GM18502 (cell line): Measurements from ENCODE around the gene ZNF540.
"Not testable (repeated sequence)": the region's sequence is repeated elsewhere in the genome, so short reads cannot be mapped to it uniquely, and the experiment has no call there.

Experiments used
- ATAC-seq: cut with Tn5 transposase; IDR thresholded peaks from one replicate; pipeline ENCODE4 v1.9.1; 2021; ENCODE audit warnings: mild to moderate bottlenecking; ENCODE audit not compliant: unreplicated experiment, poor library complexity

ZNF540 gene

DNA sequence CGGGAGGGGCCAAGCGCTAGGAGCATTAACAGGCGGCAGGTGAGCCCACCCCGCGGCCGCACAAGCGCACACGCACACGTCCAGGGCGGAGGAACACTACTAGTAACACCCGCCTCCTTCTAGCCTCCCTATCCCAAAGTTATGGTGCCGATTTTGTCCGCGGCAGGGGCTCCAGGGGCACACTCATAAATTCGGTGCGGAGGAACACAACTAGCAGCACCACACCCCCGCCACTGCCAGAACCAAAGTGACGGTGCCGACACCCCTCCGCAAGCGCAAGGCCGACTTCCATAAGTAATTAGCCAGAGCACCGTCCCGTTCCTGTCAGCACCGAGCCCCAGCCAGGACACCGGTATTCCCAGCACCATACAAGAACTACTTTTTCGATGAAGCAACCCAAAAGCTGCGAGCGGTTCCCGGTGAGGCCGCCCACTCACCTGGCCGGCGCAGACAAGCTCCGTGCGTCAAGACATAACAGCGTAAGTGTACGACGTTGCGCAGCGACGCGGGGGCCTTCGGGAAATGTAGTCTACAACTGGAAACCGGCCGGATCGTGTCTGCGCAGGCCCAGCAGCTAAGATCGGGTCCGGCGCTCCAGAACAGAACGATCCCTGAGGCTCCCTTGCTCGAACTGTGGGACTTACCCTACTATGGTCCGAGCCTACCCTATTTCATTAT lies at the start of gene ZNF540, which contains the start of gene ZNF571:
TSS of gene ZNF540 (plus strand) at position 573 of the 678 bp plus-strand sequence. CDS start 3,572 bp downstream, outside the sequence.
TSS of gene ZNF571 (minus strand) at position 489 of the 678 bp plus-strand sequence. CDS start 8,116 bp downstream, outside the sequence.
- ATAC-seq: peak; percentile 96

DNA sequence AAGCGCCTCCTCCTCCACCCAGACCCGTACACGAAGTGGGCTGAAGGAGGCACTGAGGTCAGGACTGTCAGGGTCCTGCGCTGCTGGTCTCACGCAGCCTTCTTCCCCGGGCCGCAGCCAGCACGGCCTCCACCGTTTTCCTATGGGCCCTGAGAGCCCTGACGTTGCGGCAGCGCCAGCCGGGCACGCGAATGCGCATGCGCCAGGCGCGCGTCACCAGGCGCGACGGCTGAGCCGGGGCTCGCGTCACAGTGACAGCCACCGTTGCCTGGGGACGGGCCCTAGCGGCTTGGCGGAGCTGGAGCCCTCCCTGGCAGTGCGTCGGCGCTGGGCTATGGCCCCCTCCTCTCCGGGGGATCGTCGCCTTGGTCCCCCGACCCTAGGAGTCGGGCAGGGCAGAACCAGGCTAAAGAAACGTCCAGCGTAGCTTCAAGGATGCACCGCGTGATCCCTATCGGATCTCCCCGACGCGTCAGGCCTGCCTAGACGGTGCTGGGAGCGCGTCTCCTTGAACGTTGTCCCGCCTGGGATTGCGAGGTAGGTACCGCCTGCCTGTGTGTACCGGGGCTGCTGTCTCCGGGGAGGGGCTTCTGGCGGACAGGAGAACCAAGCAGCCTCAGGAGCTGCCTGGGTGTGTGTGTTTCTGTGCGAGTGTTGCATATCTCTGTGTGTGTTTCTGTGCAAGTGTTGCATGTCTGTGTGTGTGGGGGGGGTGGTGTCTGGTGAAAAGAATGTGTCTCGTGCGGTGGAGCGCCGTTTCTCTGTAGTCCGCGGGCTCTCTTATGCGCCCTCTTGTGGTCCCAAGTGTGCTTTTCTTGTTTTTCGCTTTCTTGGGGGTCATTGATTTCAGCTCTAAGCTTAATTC lies 43.3 kb upstream of the ZNF540 start:
- no peak for ATAC-seq

DNA sequence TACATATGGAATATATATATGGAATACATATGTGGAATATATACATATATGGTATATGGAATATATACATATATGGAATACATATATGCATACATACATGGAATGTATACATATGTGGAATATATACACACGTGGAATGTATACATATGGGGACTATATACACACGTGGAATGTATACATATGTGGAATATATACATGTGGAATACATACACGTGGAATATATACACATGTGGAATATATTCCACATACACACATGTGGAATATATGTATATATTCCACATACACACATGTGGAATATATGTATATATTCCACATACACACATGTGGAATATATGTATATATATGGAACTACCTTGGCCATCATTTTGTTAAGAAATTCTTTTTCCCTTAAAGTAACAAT lies 31.2 kb upstream of the ZNF540 start:
- no peak for ATAC-seq

DNA sequence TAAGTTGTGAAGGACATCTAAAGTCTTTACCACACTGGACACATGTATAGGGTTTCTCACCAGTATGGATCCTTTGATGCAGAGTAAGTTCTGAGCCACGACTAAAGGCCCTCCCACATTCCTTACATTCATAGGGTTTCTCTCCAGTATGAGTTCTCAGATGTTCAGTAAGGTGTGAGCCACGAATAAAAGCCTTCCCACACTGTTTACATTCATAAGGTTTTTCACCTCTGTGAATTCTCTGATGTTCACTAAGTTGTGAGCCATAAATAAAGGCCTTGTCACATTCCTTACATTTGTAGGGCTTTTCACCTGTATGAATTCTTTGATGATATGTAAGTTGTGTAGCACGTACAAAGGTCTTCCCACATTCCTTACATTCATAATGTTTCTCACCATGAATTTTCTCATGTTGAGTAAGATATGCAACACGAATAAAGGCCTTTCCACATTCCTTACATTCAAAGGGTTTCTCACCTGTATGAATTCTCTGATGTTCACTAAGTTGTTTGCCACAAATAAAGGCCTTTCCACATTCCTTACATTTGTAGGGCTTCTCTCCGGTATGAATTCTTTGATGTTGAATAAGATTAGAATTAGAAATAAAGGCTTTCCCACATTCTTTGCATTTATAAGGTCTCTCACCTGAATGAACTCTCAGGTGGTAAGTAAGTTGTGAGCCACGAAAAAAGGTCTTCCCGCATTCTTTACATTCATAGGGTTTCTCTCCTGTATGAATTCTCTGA lies 29.9 kb upstream of the ZNF540 start:
- no peak for ATAC-seq

DNA sequence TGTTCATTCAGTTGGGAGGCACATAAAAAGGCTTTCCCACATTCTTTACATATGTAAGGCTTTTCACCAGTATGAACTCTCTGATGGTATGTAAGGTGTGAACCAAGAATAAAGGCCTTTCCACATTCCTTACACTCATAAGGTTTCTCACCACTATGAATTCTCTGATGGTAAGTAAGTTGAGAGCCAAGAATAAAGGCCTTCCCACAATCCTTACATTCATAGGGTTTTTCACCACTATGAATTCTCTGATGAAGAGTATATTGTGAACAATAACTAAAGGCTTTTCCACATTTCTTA lies 29.4 kb upstream of the ZNF540 start:
- no peak for ATAC-seq

DNA sequence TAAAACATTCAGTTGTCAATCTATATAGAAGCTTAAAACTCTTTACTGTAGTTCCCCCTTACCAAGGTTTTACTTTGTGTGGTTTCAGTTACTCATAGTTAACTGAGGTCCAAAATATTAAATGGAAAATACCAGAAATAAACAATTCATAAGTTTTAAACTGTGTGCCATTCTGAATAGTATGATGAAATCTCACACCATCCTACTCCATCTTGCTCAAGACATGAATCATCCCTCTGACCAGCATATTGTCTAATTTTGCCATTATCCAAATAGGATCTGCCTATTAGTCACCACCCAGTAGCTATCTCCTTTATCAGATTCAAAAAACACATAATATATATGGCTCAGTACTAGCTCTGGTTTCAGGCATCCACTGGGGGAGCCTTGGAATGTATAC lies 22.5 kb upstream of the ZNF540 start:
- no peak for ATAC-seq

DNA sequence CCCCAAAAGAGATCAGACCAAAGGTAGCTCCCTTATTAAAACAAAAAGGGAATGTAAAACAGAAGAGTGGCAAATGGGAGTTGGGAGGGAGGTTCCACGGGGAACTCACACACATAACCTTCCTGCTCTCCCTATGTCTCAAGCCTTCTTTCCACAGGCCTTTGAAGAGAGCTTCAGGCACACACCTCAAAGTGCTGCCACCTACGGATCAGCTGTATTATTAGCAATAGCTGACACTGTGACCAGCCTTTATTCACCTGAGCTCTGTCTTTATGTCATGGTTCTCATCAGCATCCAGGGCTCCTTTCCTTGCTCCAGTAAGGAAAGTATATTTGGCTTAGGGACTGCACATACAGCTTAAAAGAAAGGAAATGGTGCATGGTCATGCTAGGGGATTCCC lies 11.3 kb upstream of the ZNF540 start:
- ATAC-seq: no peak

DNA sequence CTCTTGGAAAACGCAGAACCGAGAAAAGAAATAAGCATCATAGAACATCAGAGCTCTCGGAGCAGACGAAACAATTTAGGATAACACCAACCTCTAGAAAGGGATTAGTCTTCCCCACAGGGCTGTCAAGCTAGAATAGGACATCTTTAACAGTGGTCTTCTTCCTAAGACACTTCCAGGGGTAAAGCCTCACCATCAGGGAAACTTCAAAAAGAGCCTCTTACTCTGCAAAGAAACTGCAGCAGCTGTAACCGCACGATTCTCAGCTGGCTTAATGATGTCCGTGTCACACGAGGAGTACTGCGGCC lies 726 bp upstream of the ZNF540 start:
- no peak for ATAC-seq

DNA sequence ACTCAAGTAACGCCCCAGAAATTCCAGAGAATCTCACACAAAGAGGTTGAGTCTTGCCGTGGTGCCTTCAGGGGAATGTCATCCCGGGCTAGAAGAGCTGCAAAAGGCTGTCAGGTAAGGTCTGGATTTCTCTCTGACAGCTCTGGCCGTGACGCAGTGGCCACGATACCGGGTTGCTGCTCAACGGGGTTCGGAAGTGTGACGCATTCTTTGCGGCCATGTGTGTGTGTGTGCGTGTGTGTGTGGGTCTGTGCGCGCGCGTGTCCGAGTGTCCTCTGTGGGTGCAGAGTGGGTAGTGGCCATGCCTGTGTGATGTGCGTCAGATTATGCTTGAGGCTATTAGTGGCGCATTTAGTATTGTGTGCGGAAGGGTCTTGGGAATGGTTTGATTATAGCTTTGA lies 306 bp downstream of the ZNF540 start:
- peak; percentile 45 for ATAC-seq

DNA sequence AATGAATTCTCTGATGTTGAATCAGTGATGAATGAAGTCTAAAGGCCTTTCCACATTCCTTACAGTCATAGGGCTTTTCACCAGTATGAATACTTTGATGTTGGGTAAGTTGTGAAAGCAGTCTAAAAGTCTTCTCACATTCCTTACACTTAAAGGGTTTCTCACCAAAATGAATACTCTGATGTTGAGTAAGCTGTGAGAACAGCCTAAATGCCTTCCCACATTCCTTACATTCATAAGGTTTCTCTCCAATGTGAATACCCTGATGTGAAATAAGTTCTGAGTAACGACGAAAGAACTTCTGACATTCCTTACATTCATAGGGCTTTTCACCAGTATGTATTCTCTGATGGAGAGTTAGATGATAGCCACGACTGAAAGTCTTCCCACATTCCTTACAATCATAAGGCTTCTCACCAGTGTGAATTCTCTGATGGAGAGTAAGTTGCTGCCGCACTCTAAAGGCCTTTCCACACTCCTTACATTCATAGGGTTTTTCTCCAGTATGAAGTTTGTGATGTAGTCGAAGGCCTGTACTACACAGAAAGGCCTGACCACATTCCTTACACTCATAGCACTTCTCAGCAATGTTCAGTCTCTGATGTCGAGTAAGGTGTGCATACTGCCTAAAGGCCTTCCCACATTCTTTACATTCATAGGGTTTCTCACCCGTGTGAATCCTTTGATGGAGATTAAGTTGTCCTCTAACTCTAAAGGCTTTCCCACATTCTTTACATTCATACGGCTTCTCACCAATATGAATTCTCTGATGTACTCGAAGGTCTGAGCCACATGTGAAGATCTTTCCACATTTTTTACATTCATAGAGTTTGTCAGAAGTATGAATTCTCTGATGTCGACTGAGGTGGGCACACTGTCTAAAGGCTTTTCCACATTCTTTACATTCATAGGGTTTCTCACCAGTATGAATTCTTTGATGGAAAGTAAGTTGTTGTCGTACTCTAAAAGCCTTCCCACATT lies 40.7 kb downstream of the ZNF540 start:
- ATAC-seq: no peak

DNA sequence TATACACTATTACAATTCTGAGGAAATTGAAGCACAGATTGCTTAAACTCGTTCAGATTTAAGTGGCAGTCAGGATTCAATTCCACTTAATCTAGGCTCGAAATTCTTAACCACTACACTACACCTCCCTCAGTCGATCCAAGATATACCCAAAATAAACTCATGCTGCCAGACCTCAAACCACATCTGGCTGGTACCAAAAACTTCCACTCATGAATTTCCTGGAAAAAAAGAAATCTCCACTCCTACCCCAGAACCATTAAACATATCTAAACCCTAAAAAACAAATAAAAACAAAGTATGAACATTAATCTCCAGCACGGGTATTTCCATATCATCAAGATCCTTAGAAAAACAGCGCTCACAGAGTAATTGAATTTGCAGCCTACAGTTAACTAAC lies 59.4 kb downstream of the ZNF540 start:
- ATAC-seq: no peak

DNA sequence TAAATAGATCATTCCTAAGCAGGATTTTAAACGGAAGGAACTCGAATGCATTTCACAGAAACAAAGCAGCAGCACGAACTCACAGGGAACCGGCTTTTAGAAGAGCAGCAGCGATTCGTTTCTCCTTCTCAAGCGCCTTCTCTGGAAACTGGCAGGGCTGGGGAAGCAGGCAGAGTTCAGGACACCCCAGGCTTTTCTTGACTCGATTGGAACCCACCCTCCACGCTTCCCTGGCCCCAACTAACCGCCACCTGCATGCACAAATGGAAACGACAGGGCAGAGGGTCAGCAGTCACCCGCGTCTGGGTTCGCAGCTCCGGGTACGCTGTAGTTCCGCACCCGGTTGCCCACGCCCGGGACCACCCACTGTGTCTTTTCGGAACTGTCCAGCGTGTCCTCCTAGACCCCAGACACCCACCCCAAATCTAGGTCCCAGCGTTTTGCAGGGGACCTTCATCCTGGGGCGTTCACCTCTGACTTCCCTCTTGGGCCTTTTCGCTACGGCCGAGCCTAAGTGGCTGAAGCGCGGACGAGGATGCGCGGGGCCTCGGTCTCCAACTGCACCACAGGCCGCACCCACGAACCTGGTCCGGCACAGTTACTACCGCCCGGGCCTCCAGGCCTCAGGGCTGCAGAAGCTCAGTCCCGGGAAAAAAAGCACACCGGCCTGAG lies 60.1 kb downstream of the ZNF540 start:
- peak; percentile 39 for ATAC-seq

DNA sequence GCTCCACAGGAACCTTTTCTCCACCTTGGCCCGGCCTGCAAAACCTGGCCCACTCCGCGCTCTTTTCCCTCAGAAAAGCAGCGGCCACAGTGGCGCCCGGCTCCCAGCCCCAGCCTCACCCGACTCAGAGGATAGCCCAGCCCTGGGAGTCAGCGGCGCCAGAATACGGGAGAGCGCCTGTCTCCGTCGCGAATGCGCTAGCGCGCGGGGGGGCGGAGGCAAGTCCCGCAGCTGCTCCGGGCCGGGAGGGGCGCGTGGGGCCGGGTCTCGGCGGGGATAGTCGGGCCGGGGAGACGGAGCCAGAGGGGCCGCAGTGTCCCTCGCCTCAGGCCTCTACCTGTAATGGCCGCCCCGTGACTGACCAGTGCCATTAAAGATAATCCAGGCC lies 60.6 kb downstream of the ZNF540 start, which contains the start of gene ZFP30:
TSS of gene ZFP30 (minus strand) at position 165 of the 388 bp plus-strand sequence. CDS start 7,643 bp downstream, outside the sequence.
- ATAC-seq: peak; percentile 63

DNA sequence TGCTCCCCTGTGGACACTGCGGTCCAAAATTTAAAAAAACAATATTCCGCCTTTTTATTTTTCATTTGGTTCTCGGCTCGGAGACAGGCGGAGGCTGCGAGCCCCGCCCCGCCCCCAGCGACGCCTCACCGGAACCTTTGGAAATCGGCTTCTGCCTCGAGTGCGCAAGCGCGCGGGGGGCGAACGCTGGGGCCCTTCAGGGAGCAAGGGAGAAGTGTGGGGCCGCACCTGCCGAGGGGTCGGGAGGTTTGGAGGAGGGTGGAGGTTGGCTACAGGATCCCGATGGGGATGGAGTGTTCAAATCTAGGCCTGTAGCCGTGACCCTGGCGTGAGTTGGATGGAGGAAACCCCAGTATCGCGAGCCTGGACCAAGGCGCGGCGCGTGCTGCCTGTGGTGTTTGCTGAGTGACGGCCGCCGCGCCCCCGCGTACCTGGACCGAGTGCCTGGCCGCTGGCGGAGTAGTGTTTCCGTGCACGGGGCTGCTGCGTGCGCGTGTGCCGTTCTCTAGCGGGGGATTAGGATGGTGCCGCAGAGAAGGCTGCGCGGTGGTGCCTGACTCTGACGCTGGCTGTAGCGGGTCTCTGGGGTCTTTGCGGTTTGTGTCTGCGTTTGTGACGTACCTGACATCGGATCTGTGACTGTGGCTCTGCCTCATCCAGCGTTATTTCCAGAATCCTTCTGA lies 61.2 kb downstream of the ZNF540 start:
- peak; percentile 64 for ATAC-seq

DNA sequence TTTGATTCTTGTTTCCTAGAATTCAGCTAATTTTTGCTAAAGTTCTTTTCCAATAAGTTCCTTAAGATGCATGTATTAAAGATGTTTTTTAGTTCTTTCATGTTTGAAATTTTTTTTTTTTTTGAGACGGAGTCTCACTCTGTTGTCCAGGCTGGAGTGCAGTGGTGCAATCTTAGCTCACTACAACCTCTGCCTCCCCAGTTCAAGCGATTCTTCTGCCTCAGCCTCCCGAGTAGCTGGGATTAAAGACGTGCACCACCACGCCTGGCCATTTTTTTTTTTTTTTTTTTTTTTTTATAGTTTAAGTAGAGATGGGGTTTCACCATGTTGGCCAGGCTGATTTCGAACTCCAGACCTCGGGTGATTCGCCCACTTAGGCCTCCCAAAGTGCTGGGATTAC lies 62.5 kb downstream of the ZNF540 start:
- not testable (repeated sequence) for ATAC-seq
